HG03159 (cell line): Measurements from ENCODE around the gene CXCL16.

Experiments
- ATAC-seq: cut with Tn5 transposase; IDR thresholded peaks from one replicate; pipeline ENCODE4 v1.9.1; 2021; ENCODE audit warnings: mild to moderate bottlenecking, moderate library complexity; ENCODE audit not compliant: unreplicated experiment

CXCL16 gene

GRCh38 chr17:4753392-4753791 is 13.7 kb upstream of the CXCL16 start:
- no peak for ATAC-seq

DNA sequence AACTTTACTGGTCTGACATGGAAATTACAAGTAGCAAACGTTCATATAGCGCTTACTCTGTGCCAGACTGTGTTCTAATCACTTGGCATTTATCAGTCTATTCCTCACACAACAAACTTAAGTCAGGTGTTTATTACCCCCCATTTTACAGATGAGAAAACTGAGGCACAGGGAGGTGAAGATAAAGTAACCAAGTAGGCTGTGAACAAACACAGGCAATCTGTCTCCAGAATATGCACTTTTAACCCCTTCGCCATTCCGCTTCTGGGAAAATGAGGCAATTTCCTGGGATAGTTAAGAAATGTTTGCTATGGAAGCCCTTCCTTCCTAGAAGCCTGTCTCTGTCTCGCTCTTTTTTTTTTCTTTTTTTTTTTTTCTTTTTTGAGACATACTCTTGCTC is 12.2 kb upstream of the CXCL16 start:
- ATAC-seq = no peak

GRCh38 chr17:4750606-4751005 is 10.9 kb upstream of the CXCL16 start:
- no peak for ATAC-seq

DNA sequence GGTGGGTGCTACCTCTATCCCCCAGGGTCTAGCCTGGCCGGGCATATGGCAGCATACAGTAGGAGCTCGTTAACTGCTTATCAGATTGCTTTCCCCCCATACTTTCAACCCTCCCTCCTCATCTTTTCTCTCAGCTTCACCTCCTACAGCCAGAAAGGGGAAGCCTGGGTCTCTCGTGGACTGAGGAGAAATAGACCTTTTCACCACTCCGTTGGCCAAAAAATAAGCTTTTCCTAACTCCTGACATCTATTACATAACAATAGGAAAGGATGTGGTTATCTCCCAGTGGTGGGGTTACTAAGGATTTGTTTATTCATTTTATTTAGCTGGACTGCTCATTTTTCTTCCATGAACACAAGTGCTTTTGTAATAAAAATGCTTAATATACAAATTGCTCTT is 9.0 kb upstream of the CXCL16 start:
- no peak for ATAC-seq

DNA sequence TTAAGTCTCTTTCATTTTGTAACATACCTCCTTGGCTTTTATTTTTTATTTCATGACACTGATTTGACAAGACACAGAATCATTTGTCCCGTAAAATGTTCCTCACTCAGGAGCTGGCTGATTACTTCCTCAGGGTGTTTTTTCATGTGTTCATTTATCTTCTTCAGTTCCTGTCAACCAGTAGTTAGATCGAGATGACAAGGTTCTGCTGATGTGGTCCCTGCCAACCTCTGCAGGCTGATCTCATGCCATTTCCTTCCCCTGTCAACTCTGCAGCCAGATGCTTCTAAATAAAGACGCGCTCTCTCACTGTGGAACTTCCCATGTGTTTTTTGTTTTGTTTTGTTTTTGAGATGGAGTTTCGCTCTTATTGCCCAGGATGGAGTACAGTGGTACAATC is 8.1 kb upstream of the CXCL16 start:
- no peak for ATAC-seq

- no peak for ATAC-seq
Observed at GRCh38 chr17:4744999-4745969, 5.6 kb upstream of the CXCL16 start.

DNA sequence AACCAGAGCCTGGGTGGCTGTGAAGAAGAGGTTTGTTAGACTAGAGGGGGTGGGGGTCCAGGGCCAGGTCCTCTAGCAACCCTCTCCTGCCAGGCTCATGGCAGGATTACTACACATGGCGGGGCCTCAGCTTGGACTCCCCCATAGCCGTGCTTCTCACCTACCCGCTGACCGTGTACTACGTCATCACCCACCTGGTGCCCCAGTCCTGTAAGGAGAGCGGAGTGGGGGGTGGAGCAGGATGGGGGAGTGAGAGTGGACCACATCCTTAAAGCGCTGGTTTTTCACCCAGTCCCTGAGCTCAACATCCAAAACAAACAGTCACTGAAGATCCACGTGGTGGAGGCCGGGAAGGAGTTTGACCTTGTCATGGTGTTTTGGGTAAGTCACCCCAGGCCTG is 4.2 kb upstream of the CXCL16 start:
- no peak for ATAC-seq

DNA sequence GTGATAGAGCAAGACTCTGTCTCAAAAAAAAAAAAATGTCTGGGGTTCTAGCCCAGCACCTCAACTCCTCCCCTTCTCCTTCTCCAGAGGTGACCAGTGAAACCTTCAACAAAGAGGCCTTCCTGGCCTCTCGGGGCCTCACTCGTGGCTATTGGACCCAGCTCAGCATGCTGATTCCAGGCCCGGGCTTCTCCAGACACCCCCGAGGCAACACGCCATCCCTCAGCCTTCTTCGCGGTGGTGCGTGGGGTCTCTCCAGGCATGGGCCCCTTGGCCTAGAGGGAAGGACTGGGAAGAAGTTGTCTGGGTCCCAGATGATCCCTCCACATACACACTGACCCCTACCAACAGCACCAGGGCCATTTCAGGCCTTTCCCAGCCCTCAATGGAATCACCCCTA is 3.5 kb upstream of the CXCL16 start:
- ATAC-seq = no peak

DNA sequence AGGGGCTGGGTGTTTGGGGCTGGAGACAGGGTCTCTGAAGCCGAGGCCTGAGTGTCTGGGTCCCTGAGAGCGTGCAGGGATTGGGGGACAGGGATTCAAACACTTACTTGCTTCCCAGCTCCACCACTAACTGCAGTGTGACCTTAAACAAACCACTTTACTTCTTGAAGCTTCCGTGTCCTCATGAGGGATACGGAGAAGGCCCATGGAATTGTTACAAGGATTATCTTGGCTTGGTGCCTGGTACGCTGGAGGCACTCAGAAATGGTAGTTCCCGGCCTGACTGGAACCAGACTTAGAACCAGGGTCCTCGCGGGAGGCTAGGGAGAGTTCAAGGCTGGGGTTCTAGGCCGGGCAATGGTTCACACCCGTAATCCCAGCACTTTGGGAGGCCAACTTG is 2.9 kb upstream of the CXCL16 start:
- no peak for ATAC-seq

- no peak for ATAC-seq
Observed at GRCh38 chr17:4742133-4742532, 2.4 kb upstream of the CXCL16 start.

GRCh38 chr17:4741544-4741943 is 1.8 kb upstream of the CXCL16 start:
- no peak for ATAC-seq

DNA sequence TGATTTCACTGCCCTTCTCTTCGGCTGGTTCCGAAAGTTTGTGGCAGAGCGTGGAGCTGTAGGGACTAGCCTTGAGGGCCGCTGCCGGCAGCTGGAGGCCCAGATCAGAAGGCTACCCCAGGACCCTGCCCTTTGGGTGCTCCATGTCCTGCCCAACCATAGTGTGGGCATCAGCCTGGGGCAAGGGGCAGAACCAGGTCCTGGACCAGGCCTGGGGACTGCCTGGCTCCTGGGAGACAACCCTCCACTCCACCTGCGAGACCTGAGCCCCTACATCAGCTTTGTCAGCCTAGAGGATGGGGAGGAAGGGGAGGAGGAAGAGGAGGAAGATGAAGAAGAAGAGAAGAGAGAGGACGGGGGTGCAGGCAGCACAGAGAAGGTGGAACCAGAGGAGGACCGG is 856 bp upstream of the CXCL16 start:
- ATAC-seq = no peak

GRCh38 chr17:4740025-4740351 is 260 bp upstream of the CXCL16 start:
- no peak for ATAC-seq

DNA sequence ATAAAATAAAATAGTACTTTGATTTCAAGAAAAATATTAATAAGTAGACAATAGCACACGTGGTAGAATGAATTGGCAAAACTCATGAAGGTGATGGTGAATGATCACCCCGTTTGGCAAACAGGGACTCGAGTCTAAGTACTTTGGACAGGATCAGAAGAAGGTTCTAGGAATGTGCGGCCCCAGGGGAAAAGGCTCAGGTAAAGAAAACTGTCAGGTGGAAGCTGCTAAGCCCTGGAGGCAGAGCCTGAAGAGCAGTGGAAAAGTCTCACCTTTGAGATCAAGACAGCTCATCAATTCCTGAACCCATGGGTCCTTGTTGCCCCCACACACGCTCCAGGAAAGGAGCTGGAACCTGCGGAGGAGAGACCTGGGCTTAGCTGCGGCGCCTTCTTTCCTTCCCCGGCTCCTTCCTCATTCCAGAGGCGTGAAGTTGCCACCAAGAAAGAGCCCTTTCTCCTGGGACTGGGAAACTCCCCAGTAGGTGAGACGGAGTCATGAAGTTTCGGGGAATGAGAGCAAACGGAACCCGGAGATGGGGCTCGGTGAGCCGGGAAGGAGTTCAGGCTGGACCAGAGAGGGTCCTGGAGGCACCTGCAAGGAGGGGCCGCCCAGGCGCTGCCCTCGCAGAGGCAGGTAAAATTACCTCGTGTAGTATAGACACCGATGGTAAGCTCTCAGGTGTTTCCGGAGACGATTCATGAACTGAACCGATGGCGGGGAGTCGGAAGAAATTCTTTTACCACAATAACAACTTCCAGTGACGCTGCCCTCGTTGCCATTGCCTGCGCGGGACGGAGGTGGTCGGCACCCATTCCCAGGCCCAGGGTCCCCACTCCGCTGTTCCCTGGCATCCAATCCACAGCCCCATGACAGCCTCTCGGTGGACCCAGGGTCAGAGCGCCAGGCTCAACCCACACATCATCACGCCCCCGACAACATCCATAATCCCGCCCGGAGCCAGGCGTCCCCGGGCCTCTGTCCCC is 1.3 kb downstream of the CXCL16 start:
- ATAC-seq = no peak

DNA sequence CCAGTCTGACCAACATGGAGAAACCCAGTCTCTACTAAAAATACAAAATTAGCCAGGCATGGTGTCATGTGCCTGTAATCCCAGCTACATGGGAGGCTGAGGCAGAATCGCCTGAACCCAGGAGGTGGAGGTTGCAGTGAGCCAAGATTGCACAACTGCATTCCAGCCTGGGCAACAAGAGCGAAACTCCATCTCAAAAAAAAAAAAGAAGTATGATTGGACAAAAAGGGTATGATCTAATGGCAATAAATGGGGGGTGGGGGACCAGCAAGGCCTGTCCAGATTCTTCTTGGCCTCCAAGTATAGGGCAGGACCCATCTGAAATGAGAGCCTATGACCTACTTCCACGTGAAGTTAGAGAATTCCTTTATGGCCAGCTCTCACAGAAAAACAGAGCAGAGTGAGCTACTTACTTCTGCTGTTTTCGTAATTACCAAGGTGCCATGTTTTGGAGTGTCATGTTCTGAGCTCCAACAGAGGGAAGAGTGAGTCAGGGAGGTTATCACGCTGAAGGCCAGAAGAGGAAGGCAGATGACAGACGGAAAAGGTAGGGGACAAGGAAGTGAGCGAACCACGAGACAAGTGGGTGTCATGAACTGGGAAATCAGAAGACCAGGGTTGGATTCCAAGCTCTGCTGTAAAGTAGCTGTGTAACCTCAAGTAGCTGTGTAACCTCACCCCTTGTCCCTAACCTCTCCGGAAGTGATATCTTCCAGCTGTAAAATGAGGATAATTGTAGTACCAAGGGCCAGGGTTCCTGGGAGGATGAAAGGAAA is 3.7 kb downstream of the CXCL16 start:
- no peak for ATAC-seq

- no peak for ATAC-seq
Observed at GRCh38 chr17:4734857-4735475, 4.8 kb downstream of the CXCL16 start.

DNA sequence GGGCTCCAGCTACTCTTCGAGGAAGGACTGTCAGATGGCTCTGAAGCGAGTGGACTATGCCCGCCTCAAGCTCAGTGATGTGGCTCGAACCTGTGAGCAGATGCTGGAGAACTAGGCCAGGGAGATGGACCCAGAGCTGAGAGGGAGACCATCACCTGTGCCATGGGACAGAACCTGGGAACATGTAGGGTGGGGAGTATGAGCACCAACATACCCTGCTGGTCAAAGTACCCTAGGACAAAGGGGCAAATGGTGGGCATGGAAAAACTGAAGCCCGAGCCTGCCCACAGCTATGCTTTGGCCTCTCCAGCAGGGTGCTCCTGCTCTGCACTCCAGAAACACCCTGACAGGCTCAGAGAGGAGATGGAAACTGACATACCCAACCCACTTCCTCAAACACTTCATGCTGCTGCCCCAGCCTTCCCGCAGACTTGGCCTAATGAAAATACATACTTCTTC is 6.6 kb downstream of the CXCL16 start:
- ATAC-seq = no peak

DNA sequence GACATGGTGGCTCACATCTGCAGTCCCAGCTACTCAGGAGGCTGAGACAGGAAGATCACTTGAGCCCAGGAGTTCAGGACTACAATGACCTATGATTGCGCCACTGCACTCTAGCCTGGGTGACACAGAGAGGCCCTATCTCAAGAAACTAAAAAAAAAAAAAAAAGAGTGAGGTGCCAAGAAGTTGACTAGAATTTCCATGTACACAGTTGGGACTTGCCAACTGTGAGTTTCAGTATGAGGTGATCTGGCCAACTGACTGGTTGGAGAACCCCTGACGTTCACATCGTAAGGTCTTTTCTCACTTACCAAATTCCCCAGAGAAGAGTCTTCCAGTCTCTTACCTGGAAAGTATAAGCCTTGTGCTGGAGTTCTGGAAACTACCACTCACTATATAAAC is 11.6 kb downstream of the CXCL16 start:
- no peak for ATAC-seq

DNA sequence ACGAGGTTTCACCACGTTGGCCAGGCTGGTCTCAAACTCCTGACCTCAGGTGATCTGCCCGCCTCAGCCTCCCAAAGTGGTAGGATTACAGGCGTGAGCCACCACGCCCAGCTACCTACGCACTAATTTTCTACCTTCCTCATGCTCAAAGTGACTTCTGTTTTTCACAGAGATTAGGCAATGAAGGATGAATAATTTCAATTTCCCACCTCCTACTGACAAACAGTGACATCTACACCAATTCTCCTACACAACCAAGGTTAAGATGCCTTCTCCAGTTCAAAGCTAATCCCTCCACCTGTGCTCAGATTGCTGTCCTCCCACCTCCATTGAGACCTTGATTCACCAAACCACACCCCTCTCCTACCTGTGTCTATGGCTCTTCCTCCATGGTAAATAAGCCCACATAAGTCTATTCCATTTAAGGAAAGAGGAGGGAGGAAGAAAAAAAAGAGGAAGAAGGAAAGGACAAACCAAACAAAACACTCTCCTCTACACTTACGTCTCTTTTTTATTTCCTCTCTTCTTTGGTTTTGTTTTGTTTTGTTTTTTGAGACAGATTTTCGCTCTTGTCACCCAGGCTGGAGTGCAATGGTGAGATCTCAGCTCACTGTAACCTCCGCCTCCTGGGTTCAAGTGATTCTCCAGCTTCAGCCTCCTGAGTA is 13.9 kb downstream of the CXCL16 start:
- ATAC-seq = no peak

GRCh38 chr17:4724650-4725049 is 15.1 kb downstream of the CXCL16 start:
- no peak for ATAC-seq
